HUES48 (cell line): ENCODE results near the gene LOXL4.
"Not testable (repeated sequence)": the region's sequence is repeated elsewhere in the genome, so short reads cannot be mapped to it uniquely, and the experiment has no call there.

Experiments
- H3K27ac ChIP-seq: one replicate; pipeline ENCODE4 v1.7.0; 2013; ENCODE audit warnings: low read depth, low read length, inconsistent platforms
- H3K27me3 ChIP-seq: 2 replicates; pipeline ENCODE4 v1.6.1; 2013; ENCODE audit warnings: mild to moderate bottlenecking, low read length; ENCODE audit not compliant: control insufficient read depth, insufficient read depth
- H3K36me3 ChIP-seq: 2 replicates; pipeline ENCODE4 v1.6.1; 2013; ENCODE audit warnings: low read length; ENCODE audit not compliant: control insufficient read depth, insufficient read depth
- H3K4me1 ChIP-seq: 2 replicates; pipeline ENCODE4 v1.6.1; 2013; ENCODE audit warnings: mild to moderate bottlenecking, low read length; ENCODE audit not compliant: control insufficient read depth, insufficient read depth
- H3K4me3 ChIP-seq: 2 replicates; pipeline ENCODE4 v1.5.1; 2013; ENCODE audit warnings: mild to moderate bottlenecking, low read depth, low read length
- H3K9ac ChIP-seq: 2 replicates; pipeline ENCODE4 v1.6.1; 2013; ENCODE audit warnings: mild to moderate bottlenecking, low read depth, low read length, moderate library complexity
- H3K9me3 ChIP-seq: 2 replicates; pipeline ENCODE4 v1.6.1; 2013; ENCODE audit warnings: low read length; ENCODE audit not compliant: control insufficient read depth, insufficient read depth

The LOXL4 gene

DNA sequence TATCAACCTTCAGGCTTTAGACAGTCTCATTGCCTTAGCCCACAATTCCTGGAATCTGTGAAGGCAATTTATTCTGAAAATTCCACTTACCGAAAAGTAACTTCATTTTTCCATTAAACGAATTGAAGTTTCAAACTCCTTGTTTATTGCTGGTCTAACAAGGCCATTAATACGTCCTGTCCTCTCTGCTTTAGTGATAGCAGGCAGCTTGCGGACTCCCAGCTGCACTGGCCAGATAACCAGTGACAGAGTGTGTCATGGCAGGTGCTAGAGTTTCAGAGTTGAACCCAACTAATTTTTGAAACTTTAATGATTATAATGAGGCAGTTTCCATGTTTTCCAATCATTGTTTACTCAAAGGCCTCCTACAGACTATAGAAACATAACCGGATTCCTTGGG lies 31.1 kb downstream of the LOXL4 start:
- Histone ChIP-seq H3K27me3 (no peaks in the 10 kb centered on the region), H3K4me1 (no peaks in the 10 kb centered on the region), H3K36me3 (peaks cover 50% of the 10 kb centered on the region), H3K27ac (no peak overlapping the region), H3K4me3 (no peak overlapping the region), H3K9ac (no peak overlapping the region), H3K9me3 (no peaks in the 10 kb centered on the region)

DNA sequence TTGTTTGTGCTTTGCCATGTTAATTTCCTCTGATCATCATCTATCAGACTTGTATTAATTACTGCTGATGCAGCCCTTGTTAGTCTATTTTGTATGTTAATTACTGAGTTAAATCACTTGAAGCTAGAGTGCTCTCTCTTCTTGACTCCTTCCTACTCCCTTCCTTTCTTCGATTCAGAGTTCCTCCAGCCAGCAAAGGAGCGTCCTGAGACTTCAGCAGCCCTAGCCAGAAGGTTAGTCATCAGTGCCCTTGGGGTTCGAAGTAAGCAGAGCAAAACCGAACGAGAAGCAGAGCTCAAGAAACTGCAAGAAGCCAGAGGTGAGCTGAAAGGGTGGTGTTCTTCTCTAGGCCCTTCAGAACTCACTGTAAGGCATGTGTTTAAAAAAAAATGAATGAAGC lies 32.1 kb downstream of the LOXL4 start:
- Histone ChIP-seq H3K27me3 (no peaks in the 10 kb centered on the region), H3K4me1 (no peaks in the 10 kb centered on the region), H3K9me3 (no peaks in the 10 kb centered on the region), H3K27ac (no peak overlapping the region), H3K4me3 (no peak overlapping the region), H3K36me3 (peaks cover 45% of the 10 kb centered on the region), H3K9ac (no peak overlapping the region)

DNA sequence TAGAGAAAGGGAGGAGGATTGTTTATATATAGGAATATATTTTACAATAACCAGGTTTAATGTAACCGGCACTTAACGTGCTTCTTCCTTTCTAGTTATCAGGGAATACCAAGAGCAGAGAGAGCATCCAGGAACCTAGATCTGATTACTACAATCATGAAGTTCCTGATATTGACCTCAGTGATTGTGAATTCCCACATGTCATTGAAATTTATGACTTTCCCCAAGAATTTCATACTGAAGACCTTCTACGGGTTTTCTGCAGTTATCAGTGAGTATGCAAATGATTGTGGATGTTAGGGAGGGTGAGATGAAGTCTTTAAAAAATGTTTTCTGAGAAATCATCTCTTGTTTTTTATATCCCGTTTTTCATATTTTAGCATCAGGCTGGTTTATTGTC lies 36.6 kb downstream of the LOXL4 start:
- Histone ChIP-seq H3K9me3 (no peaks in the 10 kb centered on the region), H3K4me3 (no peak overlapping the region), H3K27ac (no peak overlapping the region), H3K9ac (no peak overlapping the region), H3K27me3 (no peaks in the 10 kb centered on the region), H3K36me3 (peaks cover 21% of the 10 kb centered on the region), H3K4me1 (no peaks in the 10 kb centered on the region)

DNA sequence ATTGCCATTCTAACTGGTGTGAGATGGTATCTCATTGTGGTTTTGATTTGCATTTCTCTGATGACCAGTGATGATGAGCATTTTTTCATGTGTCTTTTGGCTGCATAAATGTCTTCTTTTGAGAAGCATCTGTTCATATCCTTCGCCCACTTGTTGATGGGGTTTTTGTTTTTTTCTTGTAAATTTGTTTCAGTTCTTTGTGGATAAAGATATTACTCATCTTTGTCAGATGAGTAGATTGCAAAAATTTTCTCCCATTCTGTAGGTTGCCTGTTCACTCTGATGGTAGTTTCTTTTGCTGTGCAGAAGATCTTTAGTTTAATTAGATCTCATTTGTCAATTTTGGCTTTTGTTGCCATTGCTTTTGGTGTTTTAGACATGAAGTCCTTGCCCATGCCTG lies 39.7 kb downstream of the LOXL4 start:
- not testable (repeated sequence) for H3K36me3 ChIP-seq, H3K4me1 ChIP-seq, H3K9me3 ChIP-seq, H3K4me3 ChIP-seq, H3K9ac ChIP-seq, H3K27me3 ChIP-seq, H3K27ac ChIP-seq

DNA sequence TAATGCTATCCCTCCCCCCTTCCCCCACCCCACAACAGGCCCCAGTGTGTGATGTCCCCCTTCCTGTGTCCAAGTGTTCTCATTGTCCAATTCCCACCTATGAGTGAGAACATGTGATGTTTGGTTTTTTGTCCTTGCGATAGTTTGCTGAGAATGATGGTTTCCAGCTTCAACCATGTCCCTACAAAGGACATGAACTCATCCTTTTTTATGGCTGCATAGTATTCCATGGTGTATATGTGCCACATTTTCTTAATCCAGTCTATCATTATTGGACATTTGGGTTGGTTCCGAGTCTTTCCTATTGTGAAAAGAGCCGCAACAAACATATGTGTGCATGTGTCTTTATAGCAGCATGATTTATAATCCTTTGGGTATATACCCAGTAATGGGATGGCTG lies 40.3 kb downstream of the LOXL4 start:
- not testable (repeated sequence) for H3K9ac ChIP-seq, H3K4me1 ChIP-seq, H3K27ac ChIP-seq, H3K27me3 ChIP-seq, H3K4me3 ChIP-seq, H3K9me3 ChIP-seq, H3K36me3 ChIP-seq

DNA sequence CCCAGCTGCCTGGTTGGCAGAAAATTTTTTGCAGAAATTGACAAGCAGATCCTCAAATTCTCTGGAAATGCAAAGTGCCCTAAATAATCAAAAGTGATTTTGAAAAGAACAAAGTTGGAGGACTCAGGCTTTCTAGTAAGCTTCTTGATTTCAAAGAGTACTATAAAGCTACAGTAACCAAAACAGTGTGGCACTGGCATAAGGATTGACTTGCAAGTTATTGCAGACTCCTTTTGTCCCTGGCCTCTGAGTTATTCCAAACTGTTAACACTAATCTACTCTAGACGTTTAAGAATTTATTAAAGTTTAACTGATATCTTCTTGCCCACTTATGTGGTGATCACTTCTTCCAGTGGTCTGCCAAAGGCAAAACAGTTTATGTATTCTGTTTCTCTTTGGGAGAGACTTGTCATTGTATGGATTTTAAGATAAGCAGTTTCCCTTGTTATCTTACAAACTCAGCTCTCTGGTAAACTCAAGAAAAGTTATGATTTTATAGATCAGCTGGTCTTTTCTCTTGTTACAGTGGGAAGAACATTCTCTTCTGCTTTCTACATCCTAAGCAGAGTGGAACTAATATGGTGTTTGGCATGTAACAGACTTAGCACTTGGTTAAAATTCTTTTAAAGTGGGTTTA lies 41.4 kb downstream of the LOXL4 start:
- H3K27ac ChIP-seq = no peak overlapping the region
- H3K27me3 ChIP-seq = no peaks in the 10 kb centered on the region

DNA sequence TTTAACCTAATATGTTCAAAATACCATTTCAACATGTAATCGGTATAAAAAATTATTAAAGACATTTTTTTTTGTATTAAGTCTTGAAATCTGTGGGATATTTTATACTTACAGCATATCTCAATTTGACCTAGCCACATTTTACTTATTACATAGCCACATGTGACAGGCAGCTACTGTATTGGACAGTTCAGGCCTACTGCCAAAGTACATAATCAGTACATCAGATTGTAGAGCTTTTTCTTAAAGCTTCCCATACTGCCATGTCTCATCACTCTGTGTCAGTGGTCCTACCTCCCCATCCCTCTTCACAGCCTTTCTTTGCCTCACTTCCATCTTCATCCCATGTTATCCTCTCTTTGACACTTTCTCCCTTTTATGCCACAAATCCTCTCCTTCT lies 43.0 kb downstream of the LOXL4 start:
- H3K4me3 ChIP-seq = no peak overlapping the region
- H3K27me3 ChIP-seq = no peaks in the 10 kb centered on the region
- no peak overlapping the region for H3K9ac ChIP-seq
- H3K36me3 ChIP-seq = no peaks in the 10 kb centered on the region
- no peaks in the 10 kb centered on the region for H3K9me3 ChIP-seq
- peaks cover 4% of the 10 kb centered on the region for H3K4me1 ChIP-seq
- no peak overlapping the region for H3K27ac ChIP-seq

More for the DNA sequence above, 41.4 kb downstream of the LOXL4 start:
- H3K36me3 ChIP-seq = no peaks in the 10 kb centered on the region
- H3K4me3 ChIP-seq = no peak overlapping the region
- H3K9me3 ChIP-seq = no peaks in the 10 kb centered on the region
- H3K4me1 ChIP-seq = peaks cover 4% of the 10 kb centered on the region
- H3K9ac ChIP-seq = no peak overlapping the region

DNA sequence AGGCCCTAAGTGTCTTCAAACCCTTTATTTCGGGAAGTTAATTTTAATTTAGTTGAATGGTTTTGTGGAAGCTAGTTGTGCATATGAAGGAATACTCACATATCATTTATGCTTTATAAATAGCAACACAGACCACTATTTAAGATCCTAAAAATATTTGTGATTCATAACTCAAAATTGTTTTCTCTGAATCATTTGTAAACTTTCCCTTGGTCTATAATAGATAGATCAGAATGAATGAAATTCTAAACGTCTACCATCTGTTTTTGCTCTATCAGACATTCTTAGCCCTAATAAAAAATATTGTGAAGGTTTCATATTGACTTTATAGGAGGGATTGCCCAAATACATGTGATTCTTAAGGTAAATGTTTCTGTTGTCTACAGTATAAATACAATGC lies 43.5 kb downstream of the LOXL4 start:
- Histone ChIP-seq H3K4me1 (peaks cover 4% of the 10 kb centered on the region), H3K9me3 (no peaks in the 10 kb centered on the region), H3K27me3 (no peaks in the 10 kb centered on the region), H3K27ac (no peak overlapping the region), H3K9ac (no peak overlapping the region), H3K36me3 (no peaks in the 10 kb centered on the region), H3K4me3 (no peak overlapping the region)

DNA sequence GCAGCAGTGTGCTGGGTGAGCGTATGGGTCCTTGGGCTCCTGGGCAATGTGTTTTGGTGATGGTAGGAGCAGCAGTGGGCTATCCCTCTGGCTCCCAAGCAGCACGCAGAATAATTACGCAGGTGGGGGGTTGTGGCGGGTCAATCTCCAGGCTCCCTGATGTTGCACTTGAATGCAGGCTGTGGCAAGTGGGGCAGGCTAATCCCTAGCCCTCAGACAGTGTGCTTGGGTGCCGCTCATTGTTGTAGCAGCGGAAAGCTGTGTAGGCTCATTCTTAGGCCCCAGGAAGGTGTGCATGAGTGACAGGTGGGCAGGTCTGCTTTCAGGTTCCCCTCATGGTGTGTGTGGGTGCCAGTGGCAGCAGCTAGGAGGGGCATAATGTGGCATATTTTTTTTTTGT lies 44.1 kb downstream of the LOXL4 start:
- Histone ChIP-seq H3K27me3 (no peaks in the 10 kb centered on the region), H3K9ac (no peak overlapping the region), H3K4me1 (peaks cover 4% of the 10 kb centered on the region), H3K4me3 (no peak overlapping the region), H3K27ac (no peak overlapping the region), H3K9me3 (no peaks in the 10 kb centered on the region), H3K36me3 (no peaks in the 10 kb centered on the region)

DNA sequence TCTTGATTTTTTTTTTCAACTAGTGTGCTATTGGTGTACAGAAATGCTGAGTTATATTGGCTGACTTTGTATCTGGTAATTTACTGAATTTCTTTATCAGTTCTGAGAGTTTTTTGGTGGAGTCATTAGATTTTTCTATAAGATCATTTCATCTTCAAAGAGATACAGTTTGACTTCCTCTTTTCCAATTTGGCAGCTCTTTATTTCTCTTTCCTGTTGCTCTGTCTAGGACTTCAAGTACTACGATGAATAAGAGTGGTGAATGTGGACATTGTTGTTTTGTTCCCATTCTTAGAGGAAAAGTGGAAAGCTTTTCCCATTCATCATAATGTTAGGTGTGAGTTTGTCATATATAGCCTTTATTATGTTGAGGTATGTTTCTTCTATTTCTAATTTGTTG lies 50.2 kb downstream of the LOXL4 start:
- no peaks in the 10 kb centered on the region for H3K27me3 ChIP-seq
- no peaks in the 10 kb centered on the region for H3K4me1 ChIP-seq
- no peaks in the 10 kb centered on the region for H3K36me3 ChIP-seq
- no peak overlapping the region for H3K9ac ChIP-seq
- no peak overlapping the region for H3K4me3 ChIP-seq
- no peaks in the 10 kb centered on the region for H3K9me3 ChIP-seq
- H3K27ac ChIP-seq = no peak overlapping the region

DNA sequence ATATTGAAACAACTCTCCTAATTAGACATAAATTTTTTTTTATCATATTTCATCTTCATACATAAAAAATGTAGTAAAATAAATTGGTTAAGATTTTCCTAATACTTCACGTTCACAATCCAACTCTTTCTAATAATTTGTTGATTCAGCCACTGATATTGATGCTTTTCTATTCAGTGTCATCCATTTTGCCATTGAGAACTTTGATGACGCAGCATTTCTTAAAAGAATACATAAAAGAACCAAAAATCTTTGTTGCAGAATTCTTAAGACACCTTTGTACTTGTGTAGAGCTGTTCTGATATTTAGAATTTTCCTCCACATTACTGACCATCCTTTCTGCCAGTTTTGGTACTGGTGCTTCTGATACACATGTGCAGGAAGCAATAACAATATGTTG lies 52.6 kb downstream of the LOXL4 start:
- no peaks in the 10 kb centered on the region for H3K27me3 ChIP-seq
- no peaks in the 10 kb centered on the region for H3K36me3 ChIP-seq
- no peak overlapping the region for H3K9ac ChIP-seq
- no peak overlapping the region for H3K27ac ChIP-seq
- no peaks in the 10 kb centered on the region for H3K9me3 ChIP-seq
- H3K4me3 ChIP-seq = no peak overlapping the region
- H3K4me1 ChIP-seq = no peaks in the 10 kb centered on the region

DNA sequence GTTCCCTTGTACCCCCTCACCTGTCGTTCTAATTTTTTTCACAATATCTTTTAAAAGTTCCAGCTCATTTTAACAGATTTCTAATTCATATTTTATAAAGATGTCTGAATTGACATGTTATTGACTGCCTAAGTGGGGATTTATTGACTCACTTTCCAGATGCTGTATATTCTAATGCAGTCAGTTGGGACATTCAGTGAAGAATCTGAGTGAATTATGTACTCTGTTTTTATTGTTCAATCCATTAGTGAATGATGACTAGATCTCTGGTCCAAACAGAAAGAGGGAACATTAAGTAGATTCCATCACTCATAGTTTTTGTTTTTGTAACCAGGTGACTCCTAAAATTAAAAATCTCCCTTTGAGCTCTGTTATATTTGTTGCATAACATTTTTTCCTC lies 54.3 kb downstream of the LOXL4 start:
- Histone ChIP-seq H3K36me3 (peaks cover 12% of the 10 kb centered on the region), H3K4me3 (no peak overlapping the region), H3K27ac (no peak overlapping the region), H3K27me3 (no peaks in the 10 kb centered on the region), H3K9me3 (no peaks in the 10 kb centered on the region), H3K4me1 (no peaks in the 10 kb centered on the region), H3K9ac (no peak overlapping the region)
